Stomach (tissue), 9 donors: ENCODE measurements around the gene TXNIP. TPM values are rescaled to one million over a fixed set of nuclear protein-coding genes. Genes with fewer than 3 reads are reported as not detected.
"Not testable (repeated sequence)": the region's sequence is repeated elsewhere in the genome, so short reads cannot be mapped to it uniquely, and the experiment has no call there.

Experiments used
- DNase-seq, 2 donors: peaks; one replicate each; pipeline versions ENCODE4 v3.0.0 to v3.0.0-alpha.2; 2013 to 2019
- H3K27ac ChIP-seq, 5 donors: fragments of 200-600 bp in 4 of 5; sonication (generic) in 4 of 5; one replicate each; pipeline ENCODE4 v1.5.1; 2013 to 2019; ENCODE audit warnings: mild to moderate bottlenecking in 1 of 5, moderate library complexity in 1 of 5
- H3K27me3 ChIP-seq, 3 donors: fragments of 200-600 bp; sonication (generic); one replicate each; pipeline ENCODE4 v1.5.1; 2017 to 2019; ENCODE audit warnings: mixed run types in 1 of 3
- H3K36me3 ChIP-seq, 4 donors: fragments of 200-600 bp; sonication (generic); 1 replicate in 3 of 4; 2 replicates in 1 of 4; pipeline ENCODE4 v1.5.1; 2016 to 2019
- H3K4me1 ChIP-seq, 4 donors: fragments of 200-600 bp; sonication (generic); one replicate each; pipeline ENCODE4 v1.5.1; 2016 to 2019
- H3K4me3 ChIP-seq, 4 donors: fragments of 200-600 bp; sonication (generic) in 3 of 4; one replicate each; pipeline ENCODE4 v1.5.1; 2016 to 2019; ENCODE audit warnings: mild to moderate bottlenecking in 1 of 4
- H3K9me3 ChIP-seq, 4 donors: fragments of 200-600 bp; sonication (generic); one replicate each; pipeline ENCODE4 v1.5.1; 2016 to 2019
- CTCF ChIP-seq, 7 experiments: fragments of 450-650 bp in 4 of 7; fragments of 200-600 bp in 3 of 7; sonication (generic) in 3 of 7; IDR thresholded peaks; one replicate each; pipeline ENCODE4 v1.5.1; 2016 to 2019; ENCODE audit warnings: antibody characterized with exemption in 7 of 7, control low read depth in 2 of 7, mild to moderate bottlenecking in 1 of 7
- EP300 ChIP-seq: sonication (generic); formaldehyde crosslinking; IDR thresholded peaks from one replicate; pipeline ENCODE4 v1.6.1; 2017; ENCODE audit warnings: antibody characterized with exemption
- POLR2A ChIP-seq, 4 donors: fragments of 450-650 bp; IDR thresholded peaks; one replicate each; pipeline ENCODE4 v1.6.1; 2016; ENCODE audit warnings: antibody characterized with exemption in 4 of 4, control low read depth in 2 of 4, mild to moderate bottlenecking in 1 of 4, moderate library complexity in 1 of 4
- POLR2AphosphoS5 ChIP-seq, 3 donors: sonication (generic); formaldehyde crosslinking; IDR thresholded peaks; one replicate each; pipeline ENCODE4 v1.6.1; 2016; ENCODE audit warnings: antibody characterized with exemption in 3 of 3
- WGBS, 5 donors: extraction: QIAGEN DNeasy Blood & Tissue Kit in 3 of 5; methylation state at CpG; one replicate each; pipeline versions ENCODE4 v1.1.5 to v1.1.7; 2013 to 2018; 5-methylcytosine and 5-hydroxymethylcytosine counted together
- intact Hi-C: fragments of 100-400 bp; cut with DNase I; formaldehyde crosslinking; loops from one replicate; pipeline ENCODE4 v1.15.1; 2023; ENCODE audit warnings: low total_unique reads
- polyA plus RNA-seq, 3 donors: library from polyadenylated mRNA; stranded (reverse); fragments of 200-250 nt; gene quantifications; one replicate each; pipeline ENCODE4 v1.2.3, GENCODE V29; 2013
- total RNA-seq, 5 donors: library from RNA; depleted of rRNA; stranded (reverse); fragments of >200 nt; gene quantifications; one replicate each; pipeline versions ENCODE4 v1.1.0 to v1.2.3, GENCODE V29; 2014 to 2016
- donor health status: healthy with polysubstance abuse.
- donor health status: Bipolar disorder and iron deficiency.
- donor health status: healthy.

TXNIP gene
- total and polyA plus RNA-seq, 8 donors: 204 to 3,386 (median 622) TPM

- intact Hi-C loops: no loop called here
These were observed 32.7 kb upstream of the TXNIP start for GRCh38 chr1:146029117-146029516.

GRCh38 chr1:146026650-146027049 is 30.3 kb upstream of the TXNIP start:
- 69 to 95% (median 77%) methylated on average over 1 of the region's 1 CpG for WGBS, 5 donors
- intact Hi-C loops: not testable (repeated sequence)

More at GRCh38 chr1:146029117-146029516, 32.7 kb upstream of the TXNIP start:
- DNase-seq: no peak
- H3K4me3 ChIP-seq: no peak overlapping the region
- TF ChIP-seq EP300 (no peak), CTCF (IDR thresholded peaks at IDR 0.05) (no peak), POLR2A (IDR thresholded peaks at IDR 0.05) (no peak), POLR2AphosphoS5 (IDR thresholded peaks at IDR 0.05) (no peak)
- H3K9me3 ChIP-seq: no peaks in the 10 kb centered on the region
- no peak overlapping the region for H3K27ac ChIP-seq
- H3K27me3 ChIP-seq: no peaks in the 10 kb centered on the region
- H3K4me1 ChIP-seq: no peaks in the 10 kb centered on the region
- no peaks in the 10 kb centered on the region for H3K36me3 ChIP-seq

GRCh38 chr1:146025787-146026495 is 29.6 kb upstream of the TXNIP start:
- 69 to 83% (median 79%) methylated on average over 2 of the region's 2 CpGs for WGBS, 5 donors
- H3K9me3 ChIP-seq, H3K36me3 ChIP-seq, H3K27ac ChIP-seq, H3K4me3 ChIP-seq, DNase-seq, H3K4me1 ChIP-seq, intact Hi-C loops: not testable (repeated sequence)
- peaks cover 0 to 21% (median 0%) of the 10 kb centered on the region in 3 donors for H3K27me3 ChIP-seq

More at GRCh38 chr1:146026650-146027049, 30.3 kb upstream of the TXNIP start:
- not testable (repeated sequence) for H3K36me3 ChIP-seq, DNase-seq, H3K9me3 ChIP-seq, H3K4me1 ChIP-seq, H3K4me3 ChIP-seq, H3K27ac ChIP-seq
- peaks cover 0 to 13% (median 0%) of the 10 kb centered on the region in 3 donors for H3K27me3 ChIP-seq

GRCh38 chr1:146022403-146023127 is 26.2 kb upstream of the TXNIP start:
- no peaks in the 10 kb centered on the region for H3K9me3 ChIP-seq
- 69 to 77% (median 74%) methylated on average over 7 of the region's 7 CpGs for WGBS, 5 donors
- intact Hi-C loops: no loop called here
- TF ChIP-seq POLR2A (IDR thresholded peaks at IDR 0.05) (no peak), CTCF (IDR thresholded peaks at IDR 0.05) (no peak), POLR2AphosphoS5 (IDR thresholded peaks at IDR 0.05) (no peak), EP300 (no peak)
- no peak for DNase-seq
- peaks cover 0 to 10% (median 9%) of the 10 kb centered on the region in 4 donors for H3K4me1 ChIP-seq
- H3K27ac ChIP-seq: no peak overlapping the region
- no peaks in the 10 kb centered on the region for H3K36me3 ChIP-seq
- peaks cover 0 to 54% (median 15%) of the 10 kb centered on the region in 3 donors for H3K27me3 ChIP-seq
- H3K4me3 ChIP-seq: no peak overlapping the region

GRCh38 chr1:146021622-146022402 is 25.4 kb upstream of the TXNIP start, which contains the start of gene HJV:
Gene HJV, minus strand, starts transcription at chr1:146021735. Its CDS starts 1,504 bp downstream, at chr1:146020231.
- peaks cover 0 to 10% (median 9%) of the 10 kb centered on the region in 4 donors for H3K4me1 ChIP-seq
- 47 to 72% (median 67%) methylated on average over 5 of the region's 5 CpGs for WGBS, 5 donors
- no peaks in the 10 kb centered on the region for H3K36me3 ChIP-seq
- peaks cover 0 to 54% (median 15%) of the 10 kb centered on the region in 3 donors for H3K27me3 ChIP-seq
- DNase-seq: no peak
- no peak for TF ChIP-seq POLR2AphosphoS5 (IDR thresholded peaks at IDR 0.05)
- H3K9me3 ChIP-seq: no peaks in the 10 kb centered on the region
- H3K4me3 ChIP-seq: no peak within 1 kb of the TSS
- H3K27ac ChIP-seq: no peak within 1 kb of the TSS
- intact Hi-C loops: no loop called here
